SU-DHL-6 (cell line): ENCODE results near the gene MAP3K20.

Experiments used
- EZH2phosphoT487 ChIP-seq: fragments of 200-600 bp; sonication (generic), shearing (Covaris generic); conservative IDR thresholded peaks from 2 replicates; pipeline ENCODE4 v1.6.1; 2018; ENCODE audit warnings: mild to moderate bottlenecking, antibody characterized with exemption, low read length, moderate library complexity, mixed read lengths
- TF ChIP-seq, protein P1 (sequence below): fragments of 200-600 bp; sonication (generic); IDR thresholded peaks from one replicate; pipeline ENCODE4 v1.5.1; 2017; ENCODE audit warnings: antibody characterized with exemption, mild to moderate bottlenecking, low read length, moderate library complexity; ENCODE audit not compliant: insufficient read depth, poor library complexity, severe bottlenecking

DNA sequence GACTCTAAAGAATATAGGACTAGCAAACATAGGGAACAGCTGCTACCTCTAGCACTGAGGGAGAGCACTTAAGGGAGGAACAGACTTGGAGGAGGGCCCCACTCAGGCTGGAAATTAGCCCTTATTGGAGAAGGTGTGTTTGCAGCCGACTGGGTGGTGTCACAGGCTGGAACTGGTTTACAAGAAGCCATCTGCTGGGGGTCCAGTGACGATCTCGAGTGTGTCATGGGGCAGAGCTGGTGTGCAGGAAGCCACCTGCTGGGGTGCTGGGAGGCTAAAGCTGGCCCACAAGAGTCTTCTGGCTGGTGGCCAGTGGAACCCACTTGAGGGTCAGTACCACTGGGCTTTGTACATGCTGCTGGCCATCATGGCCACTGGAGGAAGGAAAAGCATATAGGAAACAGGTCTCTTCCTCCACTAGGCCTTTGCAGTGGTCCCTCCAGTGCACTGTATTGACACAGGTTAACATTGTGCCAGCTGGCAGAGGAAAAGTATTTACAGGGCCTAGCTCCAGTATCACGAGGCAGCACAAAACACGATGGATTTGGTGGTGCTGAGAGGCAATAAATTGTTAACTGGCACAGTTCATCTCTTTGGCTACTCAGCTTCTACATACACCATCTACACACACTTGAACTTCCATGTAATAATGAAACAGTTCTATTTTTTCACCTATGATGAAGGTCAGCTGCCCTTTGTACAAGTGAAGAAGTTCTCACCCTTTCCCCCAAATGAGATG, 43.6 kb downstream of the MAP3K20 start:
- TF ChIP-seq, protein P1, sequence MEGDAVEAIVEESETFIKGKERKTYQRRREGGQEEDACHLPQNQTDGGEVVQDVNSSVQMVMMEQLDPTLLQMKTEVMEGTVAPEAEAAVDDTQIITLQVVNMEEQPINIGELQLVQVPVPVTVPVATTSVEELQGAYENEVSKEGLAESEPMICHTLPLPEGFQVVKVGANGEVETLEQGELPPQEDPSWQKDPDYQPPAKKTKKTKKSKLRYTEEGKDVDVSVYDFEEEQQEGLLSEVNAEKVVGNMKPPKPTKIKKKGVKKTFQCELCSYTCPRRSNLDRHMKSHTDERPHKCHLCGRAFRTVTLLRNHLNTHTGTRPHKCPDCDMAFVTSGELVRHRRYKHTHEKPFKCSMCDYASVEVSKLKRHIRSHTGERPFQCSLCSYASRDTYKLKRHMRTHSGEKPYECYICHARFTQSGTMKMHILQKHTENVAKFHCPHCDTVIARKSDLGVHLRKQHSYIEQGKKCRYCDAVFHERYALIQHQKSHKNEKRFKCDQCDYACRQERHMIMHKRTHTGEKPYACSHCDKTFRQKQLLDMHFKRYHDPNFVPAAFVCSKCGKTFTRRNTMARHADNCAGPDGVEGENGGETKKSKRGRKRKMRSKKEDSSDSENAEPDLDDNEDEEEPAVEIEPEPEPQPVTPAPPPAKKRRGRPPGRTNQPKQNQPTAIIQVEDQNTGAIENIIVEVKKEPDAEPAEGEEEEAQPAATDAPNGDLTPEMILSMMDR = no peak
- TF ChIP-seq EZH2phosphoT487 = no peak
